ENCODE data around the gene ZNF710.

GRCh38 chr15:90038632-90039095, 37.5 kb downstream of the ZNF710 start:
- no peak for TF ChIP-seq POLR2AphosphoS5 (IDR thresholded peaks at IDR 0.05)
- TF ChIP-seq, protein P1, sequence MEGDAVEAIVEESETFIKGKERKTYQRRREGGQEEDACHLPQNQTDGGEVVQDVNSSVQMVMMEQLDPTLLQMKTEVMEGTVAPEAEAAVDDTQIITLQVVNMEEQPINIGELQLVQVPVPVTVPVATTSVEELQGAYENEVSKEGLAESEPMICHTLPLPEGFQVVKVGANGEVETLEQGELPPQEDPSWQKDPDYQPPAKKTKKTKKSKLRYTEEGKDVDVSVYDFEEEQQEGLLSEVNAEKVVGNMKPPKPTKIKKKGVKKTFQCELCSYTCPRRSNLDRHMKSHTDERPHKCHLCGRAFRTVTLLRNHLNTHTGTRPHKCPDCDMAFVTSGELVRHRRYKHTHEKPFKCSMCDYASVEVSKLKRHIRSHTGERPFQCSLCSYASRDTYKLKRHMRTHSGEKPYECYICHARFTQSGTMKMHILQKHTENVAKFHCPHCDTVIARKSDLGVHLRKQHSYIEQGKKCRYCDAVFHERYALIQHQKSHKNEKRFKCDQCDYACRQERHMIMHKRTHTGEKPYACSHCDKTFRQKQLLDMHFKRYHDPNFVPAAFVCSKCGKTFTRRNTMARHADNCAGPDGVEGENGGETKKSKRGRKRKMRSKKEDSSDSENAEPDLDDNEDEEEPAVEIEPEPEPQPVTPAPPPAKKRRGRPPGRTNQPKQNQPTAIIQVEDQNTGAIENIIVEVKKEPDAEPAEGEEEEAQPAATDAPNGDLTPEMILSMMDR (IDR thresholded peaks at IDR 0.05), result no peak
- TF ChIP-seq EP300 (IDR thresholded peaks at IDR 0.05; ENCODE audit: low read depth), result no peak
